Epithelial cell of esophagus (primary cell): ENCODE data around the gene CELSR3.

Experiments used
- DNase-seq: peaks from one replicate; pipeline ENCODE4 v3.0.0; 2010; ENCODE audit warnings: low read depth
- H3K4me3 ChIP-seq: 2 replicates; pipeline ENCODE4 v1.5.1; 2011; ENCODE audit warnings: mild to moderate bottlenecking, low read length, control low read depth
- CTCF ChIP-seq: IDR thresholded peaks from 2 replicates; pipeline ENCODE4 v1.5.1; 2011; ENCODE audit warnings: low read depth, mild to moderate bottlenecking, low read length, control low read depth, inconsistent platforms; ENCODE audit not compliant: insufficient read depth; ENCODE audit errors: missing control alignments

The CELSR3 gene

GRCh38 chr3:48607519-48607918 lies 55.2 kb downstream of the CELSR3 start:
- TF ChIP-seq CTCF: no peak
- H3K4me3 ChIP-seq: no peak overlapping the region
- peak; percentile 30 for DNase-seq

- no peak for DNase-seq
- no peak for TF ChIP-seq CTCF
- H3K4me3 ChIP-seq: no peak overlapping the region
Measured at GRCh38 chr3:48601622-48601994, 61.1 kb downstream of the CELSR3 start.

- no peak for TF ChIP-seq CTCF
- no peak for DNase-seq
- H3K4me3 ChIP-seq: no peak overlapping the region
Measured at GRCh38 chr3:48600711-48601621, 61.7 kb downstream of the CELSR3 start.

- TF ChIP-seq CTCF: no peak
- H3K4me3 ChIP-seq: no peak overlapping the region
- no peak for DNase-seq
Measured at GRCh38 chr3:48599509-48600285, 63.0 kb downstream of the CELSR3 start.

GRCh38 chr3:48599077-48599501 lies 63.6 kb downstream of the CELSR3 start:
- no peak for TF ChIP-seq CTCF
- H3K4me3 ChIP-seq: no peak overlapping the region
- peak; percentile 100 for DNase-seq

GRCh38 chr3:48598323-48599076 lies 64.2 kb downstream of the CELSR3 start:
- no peak for TF ChIP-seq CTCF
- H3K4me3 ChIP-seq: no peak overlapping the region
- peak; percentile 99 for DNase-seq
